A549 treated with GW870086 at 1 μM for 4 hours (cell line): Measurements from ENCODE around the gene CPSF6. TPM values are rescaled to one million over a fixed set of nuclear protein-coding genes. Genes with fewer than 3 reads are reported as not detected.

Source experiments
- total RNA-seq: library from RNA; stranded (reverse); fragments of 200-300 nt; extraction: Qiagen RNA extraction; gene quantifications from 5 replicates; pipeline ENCODE4 v1.2.3, GENCODE V29; 2022; ENCODE audit warnings: low read depth

Gene CPSF6
- total RNA-seq, result 54.0 to 63.8 TPM (median 59.7 TPM) in 5 replicates

GRCh38 chr12:69239352-69239921 is at the start of gene CPSF6:
CPSF6 (plus strand) TSS chr12:69239569; CDS start chr12:69239647, 78 bp downstream.

Other genes with a start within 250 kb of the CPSF6 start
- 0.09 to 3.0 TPM (median 0.45 TPM) in 3 of 5 replicates, not detected in the others for gene LYZ, start 108.8 kb downstream of the CPSF6 start, total RNA-seq
- 30.2 to 45.9 TPM (median 31.4 TPM) in 5 replicates for gene YEATS4, start 120.2 kb downstream of the CPSF6 start, total RNA-seq
- 7.7 to 13.6 TPM (median 11.5 TPM) in 5 replicates for gene FRS2, start 230.8 kb downstream of the CPSF6 start, total RNA-seq